ENCODE results near the gene NRSN2.
A peak's percentile ranks its signal among the peaks of the same experiment; 100 is the strongest.
"Not testable (repeated sequence)": the region's sequence is repeated elsewhere in the genome, so short reads cannot be mapped to it uniquely, and the experiment has no call there.

The NRSN2 gene

GRCh38 chr20:377578-377977 lies 30.7 kb downstream of the NRSN2 start:
- not testable (repeated sequence) for DNase-seq

GRCh38 chr20:378961-379336 lies 32.0 kb downstream of the NRSN2 start:
- no peak for DNase-seq

DNA sequence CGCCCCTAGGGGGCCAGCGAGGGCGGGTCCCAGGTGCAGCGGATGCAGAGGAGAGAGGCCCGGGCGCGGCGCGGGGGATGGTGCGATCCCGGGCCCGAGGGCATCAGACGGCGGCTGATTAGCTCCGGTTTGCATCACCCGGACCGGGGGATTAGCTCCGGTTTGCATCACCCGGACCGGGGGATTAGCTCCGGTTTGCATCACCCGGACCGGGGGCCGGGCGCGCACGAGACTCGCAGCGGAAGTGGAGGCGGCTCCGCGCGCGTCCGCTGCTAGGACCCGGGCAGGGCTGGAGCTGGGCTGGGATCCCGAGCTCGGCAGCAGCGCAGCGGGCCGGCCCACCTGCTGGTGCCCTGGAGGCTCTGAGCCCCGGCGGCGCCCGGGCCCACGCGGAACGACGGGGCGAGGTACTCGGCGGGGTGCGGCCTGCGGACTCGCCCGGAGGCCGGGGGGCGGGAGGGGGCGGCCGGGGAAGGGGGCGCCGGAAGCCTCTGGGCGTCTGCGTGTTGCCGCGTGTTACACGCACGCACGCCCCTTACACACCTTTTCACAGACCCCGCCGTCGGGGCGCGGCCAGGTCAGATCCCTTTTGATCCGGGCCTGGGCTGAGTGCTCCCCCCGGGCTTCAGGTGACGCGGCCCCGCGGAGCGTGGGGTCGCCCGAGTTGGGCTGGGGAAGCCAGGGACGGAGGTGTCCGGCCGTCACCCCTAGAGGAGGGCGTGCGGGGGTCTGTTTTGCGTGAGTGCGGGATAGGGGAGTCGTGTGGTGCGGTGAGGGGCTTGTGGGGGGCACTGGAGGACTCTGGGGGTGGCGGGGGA lies 34.1 kb downstream of the NRSN2 start:
- peak; percentile 89 for DNase-seq

GRCh38 chr20:381581-382290 lies 34.8 kb downstream of the NRSN2 start:
- peak; percentile 88 for DNase-seq

- no peak for DNase-seq
Observed at GRCh38 chr20:382291-383115, 35.6 kb downstream of the NRSN2 start.

GRCh38 chr20:383889-384288 lies 37.0 kb downstream of the NRSN2 start:
- no peak for DNase-seq

DNA sequence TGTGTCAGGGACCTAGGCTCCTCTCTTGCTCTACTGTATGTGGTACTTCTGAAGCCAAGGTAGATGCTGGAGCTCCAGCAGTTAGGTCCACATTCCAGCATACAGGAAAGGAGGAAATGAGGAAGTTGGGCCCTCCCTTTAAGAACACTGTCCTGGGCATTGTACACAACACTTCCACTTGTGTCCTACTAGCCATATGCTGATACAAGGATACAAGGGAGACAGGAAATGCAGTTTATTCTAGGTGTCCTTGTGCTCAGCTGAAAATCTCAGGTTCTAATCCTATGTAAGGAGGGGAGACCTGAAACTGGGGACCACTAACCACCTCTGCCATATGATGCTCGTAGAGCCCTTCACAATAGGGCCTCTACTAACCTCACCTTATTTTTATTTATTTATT lies 37.8 kb downstream of the NRSN2 start:
- DNase-seq, result no peak

DNA sequence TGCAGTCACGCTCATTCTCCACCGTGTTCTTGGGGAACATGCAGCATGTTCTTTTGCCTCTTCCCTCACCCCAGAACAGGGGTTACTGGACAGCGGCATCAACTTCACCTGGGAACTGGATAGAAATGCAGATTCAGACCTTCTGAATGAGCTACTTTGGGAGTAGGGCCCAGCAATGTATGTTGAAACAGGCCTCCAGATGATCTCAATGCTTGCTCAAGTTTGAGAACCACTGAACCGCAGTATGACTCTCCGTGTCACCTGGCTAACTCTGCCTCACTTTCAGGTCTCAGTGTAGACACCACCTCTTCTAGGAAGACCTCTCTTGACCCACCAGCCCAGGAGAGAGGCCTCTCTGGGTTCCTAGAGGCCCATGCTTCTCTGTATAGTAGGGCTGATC lies 38.5 kb downstream of the NRSN2 start:
- no peak for DNase-seq

- not testable (repeated sequence) for DNase-seq
Observed at GRCh38 chr20:386634-387033, 39.7 kb downstream of the NRSN2 start.

- no peak for DNase-seq
Observed at GRCh38 chr20:387520-387919, 40.6 kb downstream of the NRSN2 start.

DNA sequence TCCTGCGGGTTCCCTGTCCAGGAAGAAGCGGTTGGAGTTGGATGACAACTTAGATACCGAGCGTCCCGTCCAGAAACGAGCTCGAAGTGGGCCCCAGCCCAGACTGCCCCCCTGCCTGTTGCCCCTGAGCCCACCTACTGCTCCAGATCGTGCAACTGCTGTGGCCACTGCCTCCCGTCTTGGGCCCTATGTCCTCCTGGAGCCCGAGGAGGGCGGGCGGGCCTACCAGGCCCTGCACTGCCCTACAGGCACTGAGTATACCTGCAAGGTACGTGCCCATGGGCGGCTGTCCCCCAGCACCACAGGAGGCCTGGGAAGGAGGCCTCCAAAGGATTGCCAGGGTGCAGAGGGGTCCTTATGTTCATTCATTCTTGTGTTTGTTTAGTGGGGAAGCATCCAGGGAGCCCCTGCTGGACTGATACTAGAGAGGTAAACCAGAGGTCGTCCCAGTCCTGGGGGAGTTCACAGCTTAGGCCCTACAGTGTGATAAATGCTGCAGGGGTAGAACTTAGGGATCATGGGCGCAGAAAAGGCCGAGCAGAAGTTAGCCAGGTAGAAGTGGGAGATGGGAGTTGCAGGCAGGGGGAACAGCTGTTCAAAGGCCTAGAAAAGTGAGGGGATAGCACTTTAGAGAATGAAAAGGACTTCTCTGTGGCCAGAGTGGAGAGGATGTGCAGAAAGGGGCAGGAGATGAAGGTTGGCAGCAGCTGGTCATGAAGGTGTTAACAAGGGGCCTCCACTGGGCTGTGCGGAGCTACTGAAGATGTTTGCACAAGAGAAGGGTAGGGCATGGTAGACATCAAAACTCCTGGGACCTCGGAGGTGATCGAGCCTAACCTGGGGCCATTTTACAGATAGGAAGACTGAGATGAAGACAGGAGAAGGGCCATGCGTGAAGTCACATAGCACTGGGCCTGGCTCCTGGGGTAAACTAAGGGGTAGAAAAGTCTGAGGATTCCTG lies 41.4 kb downstream of the NRSN2 start:
- DNase-seq, result no peak

GRCh38 chr20:389220-389619 lies 42.3 kb downstream of the NRSN2 start:
- DNase-seq, result no peak

DNA sequence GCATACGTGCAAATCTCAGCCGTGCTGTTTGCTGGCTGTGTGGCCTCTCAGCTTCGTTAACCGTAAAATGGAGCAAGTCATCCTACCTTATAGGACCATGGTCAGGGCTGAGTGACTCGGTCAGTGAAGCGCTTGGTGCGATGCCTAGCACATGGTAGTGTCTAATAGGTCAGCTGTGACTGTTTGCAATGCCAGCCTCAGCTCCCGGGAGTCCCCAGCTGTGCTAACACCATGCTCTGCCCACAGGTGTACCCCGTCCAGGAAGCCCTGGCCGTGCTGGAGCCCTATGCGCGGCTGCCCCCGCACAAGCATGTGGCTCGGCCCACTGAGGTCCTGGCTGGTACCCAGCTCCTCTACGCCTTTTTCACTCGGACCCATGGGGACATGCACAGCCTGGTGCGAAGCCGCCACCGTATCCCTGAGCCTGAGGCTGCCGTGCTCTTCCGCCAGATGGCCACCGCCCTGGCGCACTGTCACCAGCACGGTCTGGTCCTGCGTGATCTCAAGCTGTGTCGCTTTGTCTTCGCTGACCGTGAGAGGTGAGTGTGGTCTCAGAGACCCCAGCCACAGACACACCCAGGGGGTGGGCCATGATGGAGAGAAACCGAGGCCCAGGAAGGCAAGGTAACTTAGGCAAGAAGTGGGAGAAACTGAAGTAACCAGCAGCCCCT lies 44.3 kb downstream of the NRSN2 start:
- no peak for DNase-seq

DNA sequence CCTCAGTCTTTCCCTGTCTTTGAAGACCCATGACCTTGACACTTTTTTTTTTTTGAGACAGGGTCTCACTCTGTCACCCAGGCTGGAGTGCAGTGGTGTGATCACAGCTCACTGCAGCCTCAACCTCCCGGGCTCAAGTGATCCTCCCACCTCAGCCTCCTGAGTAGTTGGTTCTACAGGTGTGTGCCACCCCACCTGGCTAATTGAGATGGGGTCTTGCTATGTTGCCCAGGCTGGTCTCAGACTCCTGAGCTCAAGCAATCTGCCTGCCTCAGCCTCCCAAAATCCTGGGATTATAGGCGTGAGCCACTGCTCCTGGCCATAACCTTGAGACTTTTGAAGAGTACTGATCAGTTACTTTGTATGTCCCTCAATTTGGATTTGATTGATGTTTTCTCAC lies 46.4 kb downstream of the NRSN2 start:
- DNase-seq, result not testable (repeated sequence)

- no peak for DNase-seq
Observed at GRCh38 chr20:396252-396618, 49.3 kb downstream of the NRSN2 start.

GRCh38 chr20:396619-397431 lies 49.9 kb downstream of the NRSN2 start:
- DNase-seq, result no peak

GRCh38 chr20:397432-398237 lies 50.7 kb downstream of the NRSN2 start:
- no peak for DNase-seq

DNA sequence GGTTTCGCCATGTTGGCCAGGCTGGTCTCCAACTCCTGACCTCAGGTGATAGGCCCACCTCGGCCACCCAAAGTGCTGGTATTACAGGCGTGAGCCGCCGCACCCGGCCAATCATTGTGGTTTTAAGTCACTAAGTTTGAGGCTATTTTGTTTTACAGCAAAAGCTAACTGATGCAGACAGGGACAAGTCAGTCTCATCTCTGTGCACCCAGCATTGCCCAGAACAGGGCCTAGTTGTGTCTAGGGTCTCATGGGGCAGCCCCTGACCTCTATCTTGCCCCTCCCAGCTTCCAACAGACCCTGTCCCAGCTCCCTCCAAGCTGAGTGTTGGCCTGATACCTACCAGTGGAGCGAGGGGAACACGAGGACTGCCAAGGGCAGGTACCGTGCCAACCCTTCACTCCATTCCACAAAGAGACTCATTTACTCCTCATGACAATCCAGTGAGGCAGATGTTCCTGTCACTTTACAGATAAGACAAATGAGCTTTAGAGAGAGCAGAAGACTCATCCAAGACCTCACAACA lies 52.3 kb downstream of the NRSN2 start:
- DNase-seq, result no peak

- no peak for DNase-seq
Observed at GRCh38 chr20:400128-400453, 53.2 kb downstream of the NRSN2 start.

All from fibroblast of upper back skin (primary cell).